Cardiac muscle cell (in vitro differentiated cells and primary cell): ENCODE data around the gene ABCA6. TPM values are rescaled to one million over a fixed set of nuclear protein-coding genes. Genes with fewer than 3 reads are reported as not detected.

Experiments used
- DNase-seq, 2 donors: peaks; one replicate each; pipeline versions ENCODE4 v3.0.0 to v3.0.0-alpha.2; 2010 to 2017; ENCODE audit warnings: low read depth in 1 of 2, low spot score in 1 of 2
- H3K27ac ChIP-seq: fragments of 200-600 bp; sonication (generic); 2 replicates; pipeline ENCODE4 v1.5.1; 2016
- H3K27me3 ChIP-seq: fragments of 200-600 bp; sonication (generic); 2 replicates; pipeline ENCODE4 v1.6.0; 2016; ENCODE audit warnings: control low read depth
- H3K36me3 ChIP-seq: fragments of 200-600 bp; sonication (generic); 2 replicates; pipeline ENCODE4 v1.5.1; 2016; ENCODE audit warnings: control low read depth
- H3K4me1 ChIP-seq: fragments of 200-600 bp; sonication (generic); 2 replicates; pipeline ENCODE4 v1.8.1; 2017; ENCODE audit warnings: low read depth, mild to moderate bottlenecking, mixed run types
- H3K4me3 ChIP-seq: fragments of 200-600 bp; sonication (generic); 2 replicates; pipeline ENCODE4 v1.5.1; 2016; ENCODE audit warnings: mild to moderate bottlenecking
- H3K9me3 ChIP-seq: fragments of 200-600 bp; sonication (generic); 2 replicates; pipeline ENCODE4 v1.5.1; 2017; ENCODE audit warnings: low read depth, mild to moderate bottlenecking, control low read depth
- CTCF ChIP-seq: IDR thresholded peaks from 2 replicates; pipeline ENCODE4 v1.5.1; 2012; ENCODE audit warnings: low read depth, mild to moderate bottlenecking, low read length
- polyA plus RNA-seq: library from polyadenylated mRNA; unstranded; fragments of >200 nt; fragmentation: Nextera tagmentation; extraction: Ambion mirVana; gene quantifications from 2 replicates; pipeline ENCODE4 v1.2.1, GENCODE V29; 2016
- total RNA-seq: library from RNA; depleted of rRNA; stranded (reverse); fragments of >200 nt; gene quantifications from 2 replicates; pipeline ENCODE4 v1.2.3, GENCODE V29; 2016

The ABCA6 gene
- total and polyA plus RNA-seq, 2 experiments from 2014 or later: not detected

- H3K9me3 ChIP-seq: no peaks in the 10 kb centered on the region
- H3K4me1 ChIP-seq: peaks cover 10% of the 10 kb centered on the region
- no peak for DNase-seq
- H3K36me3 ChIP-seq: no peaks in the 10 kb centered on the region
- TF ChIP-seq CTCF: no peak
- H3K27ac ChIP-seq: no peak overlapping the region
- no peak overlapping the region for H3K4me3 ChIP-seq
- no peaks in the 10 kb centered on the region for H3K27me3 ChIP-seq
Observed at GRCh38 chr17:69043098-69043734, 98.5 kb downstream of the ABCA6 start.

GRCh38 chr17:69042308-69042707 is 99.4 kb downstream of the ABCA6 start:
- Histone ChIP-seq H3K4me1 (peaks cover 5% of the 10 kb centered on the region), H3K36me3 (no peaks in the 10 kb centered on the region), H3K27ac (no peak overlapping the region), H3K9me3 (no peaks in the 10 kb centered on the region), H3K27me3 (no peaks in the 10 kb centered on the region), H3K4me3 (no peak overlapping the region)
- TF ChIP-seq CTCF: no peak
- no peak for DNase-seq

GRCh38 chr17:69031839-69032238 is 109.9 kb downstream of the ABCA6 start:
- H3K4me1 ChIP-seq: no peaks in the 10 kb centered on the region
- no peaks in the 10 kb centered on the region for H3K27me3 ChIP-seq
- H3K9me3 ChIP-seq: no peaks in the 10 kb centered on the region
- H3K4me3 ChIP-seq: no peak overlapping the region
- DNase-seq: no peak
- no peak overlapping the region for H3K27ac ChIP-seq
- H3K36me3 ChIP-seq: no peaks in the 10 kb centered on the region
- TF ChIP-seq CTCF: no peak

- Histone ChIP-seq H3K4me1 (no peaks in the 10 kb centered on the region), H3K36me3 (no peaks in the 10 kb centered on the region), H3K27ac (no peak overlapping the region), H3K4me3 (no peak overlapping the region), H3K27me3 (no peaks in the 10 kb centered on the region), H3K9me3 (no peaks in the 10 kb centered on the region)
- DNase-seq: no peak
- no peak for TF ChIP-seq CTCF
Observed at GRCh38 chr17:69030169-69030568, 111.5 kb downstream of the ABCA6 start.

Other genes starting within 250 kb of the ABCA6 start
- gene ABCA8, start 186.5 kb downstream of the ABCA6 start, total RNA-seq: 9.1 and 10.8 TPM in 2 replicates
- gene ABCA8, start 186.5 kb downstream of the ABCA6 start, polyA plus RNA-seq: 5.9 and 10.1 TPM in 2 replicates
- 0.07 and 0.09 TPM in 2 replicates for gene ABCA9, start 81.0 kb downstream of the ABCA6 start, total RNA-seq
- gene ABCA9, start 81.0 kb downstream of the ABCA6 start, polyA plus RNA-seq: not detected in 2 replicates
- gene ABCA10, start 86.9 kb upstream of the ABCA6 start, total RNA-seq: 0.04 TPM in 1 of 2 replicates, not detected in the other
- gene ABCA10, start 86.9 kb upstream of the ABCA6 start, polyA plus RNA-seq: not detected in 2 replicates
- gene ABCA5, start 185.2 kb upstream of the ABCA6 start, total RNA-seq: 3.0 and 10.2 TPM in 2 replicates
- gene ABCA5, start 185.2 kb upstream of the ABCA6 start, polyA plus RNA-seq: 4.5 and 11.8 TPM in 2 replicates